HG03025 (cell line): ENCODE data around the gene FAM72A.
"Not testable (repeated sequence)": the region's sequence is repeated elsewhere in the genome, so short reads cannot be mapped to it uniquely, and the experiment has no call there.

Experiments
- ATAC-seq: cut with Tn5 transposase; IDR thresholded peaks from one replicate; pipeline ENCODE4 v1.9.1; 2021; ENCODE audit warnings: mild to moderate bottlenecking, moderate library complexity; ENCODE audit not compliant: unreplicated experiment, low FRiP score

Gene FAM72A

GRCh38 chr1:206202789-206203363, at the start of gene FAM72A:
Gene FAM72A, minus strand, starts transcription at chr1:206202839. Its CDS starts 814 bp downstream, at chr1:206202025.
- ATAC-seq, result peak; percentile 85

GRCh38 chr1:206250953-206251681, 48.5 kb upstream of the FAM72A start:
- ATAC-seq, result not testable (repeated sequence)

GRCh38 chr1:206246129-206246886, 43.7 kb upstream of the FAM72A start:
- ATAC-seq, result not testable (repeated sequence)

- ATAC-seq, result not testable (repeated sequence)
Observed at GRCh38 chr1:206245479-206245878, 42.8 kb upstream of the FAM72A start.

GRCh38 chr1:206243335-206243734, 40.7 kb upstream of the FAM72A start:
- peak; percentile 96 for ATAC-seq

GRCh38 chr1:206240288-206240687, 37.6 kb upstream of the FAM72A start:
- ATAC-seq, result peak; percentile 39

- ATAC-seq, result not testable (repeated sequence)
Observed at GRCh38 chr1:206235190-206235589, 32.6 kb upstream of the FAM72A start.

- not testable (repeated sequence) for ATAC-seq
Observed at GRCh38 chr1:206234189-206234916, 31.7 kb upstream of the FAM72A start.

- not testable (repeated sequence) for ATAC-seq
Observed at GRCh38 chr1:206232970-206233645, 30.5 kb upstream of the FAM72A start.

- ATAC-seq, result not testable (repeated sequence)
Observed at GRCh38 chr1:206231989-206232388, 29.4 kb upstream of the FAM72A start.

- ATAC-seq, result not testable (repeated sequence)
Observed at GRCh38 chr1:206229286-206229685, 26.6 kb upstream of the FAM72A start.

- not testable (repeated sequence) for ATAC-seq
Observed at GRCh38 chr1:206226886-206227285, 24.2 kb upstream of the FAM72A start.

- not testable (repeated sequence) for ATAC-seq
Observed at GRCh38 chr1:206225386-206225785, 22.7 kb upstream of the FAM72A start.

GRCh38 chr1:206224190-206224776, 21.6 kb upstream of the FAM72A start:
- ATAC-seq, result not testable (repeated sequence)

- ATAC-seq, result not testable (repeated sequence)
Observed at GRCh38 chr1:206221585-206221984, 18.9 kb upstream of the FAM72A start.

- ATAC-seq, result not testable (repeated sequence)
Observed at GRCh38 chr1:206220332-206221000, 17.8 kb upstream of the FAM72A start.

GRCh38 chr1:206219514-206220331, 17.1 kb upstream of the FAM72A start:
- ATAC-seq, result not testable (repeated sequence)

- not testable (repeated sequence) for ATAC-seq
Observed at GRCh38 chr1:206218765-206219164, 16.1 kb upstream of the FAM72A start.
